Measurements from ENCODE around the gene IFITM10.

Gene IFITM10

DNA sequence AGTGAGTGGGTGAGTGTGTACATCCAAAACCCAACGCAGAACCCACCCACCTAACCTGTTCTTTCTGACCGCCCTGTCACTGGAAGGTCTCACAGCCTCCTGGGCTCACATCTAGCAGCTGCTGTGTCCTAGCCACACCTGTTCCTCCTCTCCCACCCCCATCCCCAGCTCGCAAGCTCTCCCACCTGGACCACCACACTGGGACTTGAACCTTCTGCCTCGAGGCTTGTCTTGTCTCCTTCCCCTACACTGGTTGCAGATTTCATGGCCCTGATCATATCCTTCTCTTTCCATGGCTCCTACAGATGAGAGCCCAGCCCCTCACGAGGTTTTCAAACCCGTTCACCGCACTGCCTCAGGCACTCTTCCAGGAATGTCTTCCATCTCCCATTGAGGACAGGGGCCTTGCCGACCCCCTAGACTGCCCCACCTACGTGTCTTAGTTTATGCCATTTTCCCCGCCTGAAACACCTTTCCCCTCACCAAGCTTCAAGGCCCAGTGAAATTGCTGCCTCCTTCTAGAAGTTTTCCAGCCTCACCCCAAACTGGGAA is 6.7 kb downstream of the IFITM10 start:
- Mint-ChIP-seq H3K36me3 (no peaks in the 10 kb centered on the region), H3K27ac (no peak overlapping the region), H3K4me3 (no peak overlapping the region), H3K9me3 (peaks cover 7% of the 10 kb centered on the region), H3K4me1 (peaks cover 8% of the 10 kb centered on the region), H3K27me3 (no peaks in the 10 kb centered on the region)
- ATAC-seq, result no peak

DNA sequence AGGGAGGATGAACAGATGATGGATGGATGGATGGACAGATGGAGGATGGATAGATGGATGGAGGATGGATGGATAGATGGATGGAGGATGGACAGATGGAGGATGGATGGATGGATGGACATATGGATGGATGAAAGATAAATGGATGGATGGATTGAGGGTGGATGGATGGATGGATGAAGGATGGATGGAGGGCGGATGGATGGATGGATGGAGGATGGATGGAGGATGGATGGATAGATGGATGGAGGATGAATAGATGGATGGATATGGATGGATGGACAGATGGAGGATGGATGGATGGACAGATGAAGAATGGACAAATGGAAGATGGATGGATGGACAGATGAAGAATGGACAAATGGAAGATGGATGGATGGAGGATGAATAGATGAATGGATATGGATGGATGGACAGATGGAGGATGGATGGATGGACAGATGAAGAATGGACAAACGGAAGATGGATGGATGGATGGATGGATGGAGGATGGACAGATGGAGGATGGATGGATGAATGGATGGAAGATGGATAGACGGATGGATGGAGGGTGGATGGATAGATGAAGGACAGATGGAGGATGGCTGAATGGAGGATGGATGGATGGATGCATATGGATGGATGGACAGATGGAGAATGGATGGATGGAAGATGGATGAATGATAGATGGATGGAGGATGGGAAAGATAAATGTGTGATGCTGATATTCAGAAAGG is 7.4 kb downstream of the IFITM10 start:
- Mint-ChIP-seq H3K36me3 (no peaks in the 10 kb centered on the region), H3K9me3 (peaks cover 10% of the 10 kb centered on the region), H3K4me1 (peaks cover 8% of the 10 kb centered on the region), H3K27ac (no peak overlapping the region), H3K4me3 (no peak overlapping the region), H3K27me3 (no peaks in the 10 kb centered on the region)
- ATAC-seq, result no peak

DNA sequence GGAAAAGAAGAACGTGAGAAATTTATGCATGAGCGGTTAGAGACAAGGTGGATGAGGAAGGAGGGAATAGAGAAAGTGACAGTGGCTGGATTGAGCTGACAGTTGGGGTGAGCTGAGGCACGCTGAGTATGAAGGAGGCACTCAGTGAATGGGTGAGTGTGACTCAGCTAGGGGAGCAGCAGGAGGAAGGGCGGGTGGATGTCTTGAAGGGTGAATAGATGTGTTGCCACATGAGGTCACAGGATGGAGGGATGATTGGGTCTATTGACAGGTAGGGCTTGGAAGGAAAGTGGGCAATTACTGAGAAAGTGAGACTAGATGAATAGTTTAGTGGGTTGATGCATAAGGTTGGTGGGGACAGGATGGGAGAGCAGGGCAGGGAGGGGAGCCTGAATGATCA is 8.0 kb downstream of the IFITM10 start:
- ATAC-seq, result no peak
- Mint-ChIP-seq H3K9me3 (peaks cover 14% of the 10 kb centered on the region), H3K27ac (no peak overlapping the region), H3K4me1 (peaks cover 8% of the 10 kb centered on the region), H3K36me3 (no peaks in the 10 kb centered on the region), H3K4me3 (no peak overlapping the region), H3K27me3 (no peaks in the 10 kb centered on the region)

DNA sequence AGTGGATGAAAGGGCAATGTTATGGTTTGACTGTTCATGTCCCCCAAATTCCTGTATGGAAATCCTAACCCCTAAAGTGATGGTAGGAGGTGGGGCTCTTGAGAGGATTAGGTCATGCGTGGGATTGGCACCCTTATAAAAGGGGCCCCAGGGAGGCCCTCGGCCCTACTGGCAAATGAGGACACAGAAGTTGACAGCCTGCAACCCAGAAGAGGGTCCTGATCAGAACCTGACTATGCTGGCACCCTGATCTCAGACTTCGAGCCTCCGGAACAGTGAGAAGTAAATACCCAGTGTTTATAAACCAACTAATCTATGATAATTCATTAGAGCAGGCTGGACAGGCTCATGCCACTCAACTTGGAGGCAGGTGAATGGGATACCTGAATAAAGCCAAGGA is 8.7 kb downstream of the IFITM10 start:
- Mint-ChIP-seq H3K4me3 (no peak overlapping the region), H3K4me1 (peaks cover 8% of the 10 kb centered on the region), H3K27ac (no peak overlapping the region), H3K9me3 (peaks cover 16% of the 10 kb centered on the region), H3K36me3 (peaks cover under 1% of the 10 kb centered on the region), H3K27me3 (no peaks in the 10 kb centered on the region)
- no peak for ATAC-seq

DNA sequence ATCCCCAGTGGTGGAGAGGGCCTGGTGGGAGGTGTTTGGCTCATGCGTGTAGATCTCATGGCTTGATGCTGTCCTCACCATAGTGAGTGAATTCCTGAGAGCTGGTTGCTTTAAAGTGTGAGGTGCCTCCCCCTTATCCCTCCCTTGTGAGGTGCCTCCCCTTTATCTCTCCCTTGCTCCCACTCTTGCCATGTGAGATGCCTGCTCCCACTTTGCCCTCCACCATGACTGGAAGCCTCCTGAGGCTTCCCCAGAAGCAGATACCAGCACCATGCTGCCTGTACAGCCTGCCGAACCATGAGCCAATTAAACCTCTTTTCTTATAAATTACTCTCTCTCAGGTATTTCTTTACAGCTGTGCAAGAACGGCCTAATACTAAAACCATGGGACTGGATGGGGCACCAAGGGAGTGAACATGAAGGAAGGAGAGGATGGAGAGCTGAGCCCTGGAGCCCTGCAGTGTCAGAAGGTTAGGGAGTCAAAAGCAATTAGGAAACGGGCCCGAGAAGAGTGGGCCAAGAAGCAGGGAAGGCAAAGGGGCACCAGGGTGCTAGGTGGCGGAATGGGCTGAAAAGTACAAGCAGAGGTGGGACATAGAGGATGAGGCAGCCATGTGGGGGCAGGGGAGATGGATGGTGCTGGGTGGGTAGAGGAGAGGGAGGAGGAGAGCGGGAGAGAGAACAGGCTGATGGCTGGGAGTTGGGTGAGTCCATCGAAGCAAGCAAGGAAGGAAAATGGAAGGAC is 9.4 kb downstream of the IFITM10 start:
- no peak overlapping the region for H3K27ac Mint-ChIP-seq
- ATAC-seq, result no peak
- H3K9me3 Mint-ChIP-seq, result peaks cover 21% of the 10 kb centered on the region
- peaks cover 8% of the 10 kb centered on the region for H3K4me1 Mint-ChIP-seq
- no peaks in the 10 kb centered on the region for H3K27me3 Mint-ChIP-seq
- no peak overlapping the region for H3K4me3 Mint-ChIP-seq
- H3K36me3 Mint-ChIP-seq, result peaks cover 9% of the 10 kb centered on the region

DNA sequence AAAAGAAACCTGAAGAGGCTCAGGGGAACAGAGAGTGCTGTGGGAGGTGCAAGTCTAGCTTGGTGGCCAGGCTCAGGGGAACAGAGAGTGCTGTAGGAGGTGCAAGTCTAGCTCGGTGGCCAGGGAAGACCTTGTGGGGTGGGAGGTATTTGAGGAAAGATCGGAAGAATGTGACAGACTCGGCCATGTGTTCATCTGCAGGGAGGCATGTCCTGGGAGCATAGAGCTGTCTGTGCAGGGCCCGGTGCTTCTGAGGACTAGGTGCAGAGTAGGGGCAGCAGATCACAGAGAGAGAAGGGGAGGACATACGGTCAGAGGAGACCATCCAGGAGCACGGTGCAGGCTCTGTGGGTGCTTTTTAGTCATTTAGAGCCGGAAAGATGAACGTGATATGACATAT is 10.8 kb downstream of the IFITM10 start:
- Mint-ChIP-seq H3K9me3 (peaks cover 22% of the 10 kb centered on the region), H3K27ac (no peak overlapping the region)

DNA sequence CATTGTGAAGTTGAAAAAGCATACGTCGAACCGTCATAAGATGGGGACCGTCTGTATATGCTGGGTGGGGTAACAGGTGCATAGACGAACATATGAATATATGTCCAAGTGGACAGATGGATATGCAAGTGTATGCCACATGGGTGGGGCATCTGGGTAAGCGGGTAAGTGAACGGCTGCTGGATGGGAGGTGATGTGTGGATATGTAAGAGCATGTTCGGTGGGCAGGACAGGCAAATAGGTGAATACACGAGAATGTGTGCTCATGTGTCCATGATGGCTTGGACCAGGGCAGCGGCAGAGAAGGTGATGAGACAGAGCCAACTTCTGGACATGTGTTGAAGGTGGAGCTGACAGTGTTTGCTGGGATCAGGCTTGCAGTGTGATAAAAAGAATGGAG is 12.0 kb downstream of the IFITM10 start:
- no peak for ATAC-seq
- no peak overlapping the region for H3K27ac Mint-ChIP-seq
- H3K4me3 Mint-ChIP-seq, result no peak overlapping the region
- peaks cover 10% of the 10 kb centered on the region for H3K36me3 Mint-ChIP-seq
- H3K4me1 Mint-ChIP-seq, result peaks cover 18% of the 10 kb centered on the region
- H3K27me3 Mint-ChIP-seq, result no peaks in the 10 kb centered on the region
- peaks cover 22% of the 10 kb centered on the region for H3K9me3 Mint-ChIP-seq

More for the DNA sequence above, 10.8 kb downstream of the IFITM10 start:
- ATAC-seq, result peak; percentile 62
- Mint-ChIP-seq H3K27me3 (no peaks in the 10 kb centered on the region), H3K4me1 (peaks cover 8% of the 10 kb centered on the region), H3K4me3 (no peak overlapping the region), H3K36me3 (peaks cover 10% of the 10 kb centered on the region)

DNA sequence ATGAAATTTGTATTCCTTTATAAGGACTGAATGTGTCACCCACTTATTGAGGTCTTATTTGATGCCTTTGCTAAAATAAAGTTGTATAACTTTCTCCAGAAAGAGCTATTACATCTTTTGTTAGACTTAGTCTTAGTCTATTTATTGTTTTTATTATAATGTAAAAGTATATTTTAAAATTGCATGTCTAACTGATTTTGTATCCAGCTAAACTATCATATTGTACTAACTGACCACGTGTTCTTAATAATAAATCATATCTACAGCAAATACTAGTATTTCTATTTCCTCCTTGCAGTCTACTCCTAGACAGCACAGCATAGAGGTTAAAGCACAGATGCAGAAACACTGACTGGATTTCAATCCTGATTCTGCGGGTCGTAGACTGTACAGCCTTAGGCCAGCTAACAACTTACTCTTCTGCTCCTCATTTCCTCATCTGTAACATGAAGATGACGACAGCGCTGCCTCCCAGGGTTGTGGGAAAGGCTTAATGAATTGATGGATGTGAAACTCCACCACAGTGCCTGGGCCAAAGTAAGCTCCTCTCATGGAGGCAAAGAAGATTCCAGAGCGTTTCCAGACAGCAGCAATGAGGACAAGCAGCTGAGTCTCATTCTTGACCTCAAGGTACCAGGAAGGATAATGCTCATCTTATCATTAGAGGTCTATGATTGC is 13.2 kb downstream of the IFITM10 start:
- peaks cover 22% of the 10 kb centered on the region for H3K9me3 Mint-ChIP-seq
- H3K4me1 Mint-ChIP-seq, result peaks cover 20% of the 10 kb centered on the region
- no peaks in the 10 kb centered on the region for H3K27me3 Mint-ChIP-seq
- no peak overlapping the region for H3K4me3 Mint-ChIP-seq
- peaks cover 10% of the 10 kb centered on the region for H3K36me3 Mint-ChIP-seq
- no peak for ATAC-seq
- no peak overlapping the region for H3K27ac Mint-ChIP-seq

DNA sequence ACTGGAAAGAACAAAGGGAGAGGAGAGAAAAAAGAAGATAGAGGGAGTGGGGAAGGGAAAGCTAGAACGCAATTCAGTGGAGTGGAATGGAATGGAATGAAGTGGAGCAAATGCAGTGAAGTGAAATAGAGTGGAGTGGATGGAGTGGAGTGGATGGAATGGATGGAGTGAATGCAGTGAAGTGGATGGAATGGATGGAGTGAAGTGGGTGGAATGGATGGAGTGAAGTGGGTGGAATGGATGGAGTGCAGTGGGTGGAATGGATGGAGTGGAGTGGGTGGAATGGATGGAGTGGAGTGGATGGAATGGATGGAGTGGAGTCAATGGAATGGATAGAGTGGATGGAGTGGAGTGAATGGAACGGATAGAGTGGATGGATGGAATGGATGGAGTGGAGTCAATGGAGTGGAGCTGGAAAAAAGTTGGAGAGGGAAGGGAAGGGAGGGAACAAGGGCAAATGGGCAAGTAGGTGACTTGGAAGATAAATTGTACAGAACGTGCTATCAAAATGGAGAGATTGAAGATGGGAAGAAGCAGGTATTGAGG is 13.9 kb downstream of the IFITM10 start:
- no peak for ATAC-seq
- Mint-ChIP-seq H3K27ac (no peak overlapping the region), H3K4me1 (peaks cover 26% of the 10 kb centered on the region), H3K4me3 (no peak overlapping the region), H3K9me3 (peaks cover 24% of the 10 kb centered on the region), H3K27me3 (no peaks in the 10 kb centered on the region), H3K36me3 (peaks cover 10% of the 10 kb centered on the region)

DNA sequence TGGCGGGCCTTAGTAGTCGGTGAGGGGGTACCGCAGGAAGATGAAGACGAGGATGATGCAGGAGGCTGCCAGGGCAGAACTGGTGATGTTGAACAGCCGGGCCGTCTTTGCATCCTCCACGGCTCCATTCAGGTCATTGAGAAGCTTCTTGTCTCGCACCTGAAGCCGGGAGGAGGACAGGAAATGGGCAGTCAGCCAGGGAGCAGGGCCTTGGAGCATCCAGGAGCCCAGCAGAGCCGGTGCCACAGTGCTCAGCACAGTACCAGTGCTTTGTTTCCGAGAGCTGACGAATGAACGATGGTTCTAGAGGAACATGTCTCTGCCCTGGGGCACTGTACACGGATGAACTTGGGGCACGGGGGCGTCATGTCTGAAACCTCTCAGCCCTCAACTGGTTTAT is 15.1 kb downstream of the IFITM10 start:
- Mint-ChIP-seq H3K27ac (no peak overlapping the region), H3K9me3 (peaks cover 31% of the 10 kb centered on the region), H3K4me1 (peaks cover 39% of the 10 kb centered on the region), H3K4me3 (no peak overlapping the region), H3K27me3 (no peaks in the 10 kb centered on the region), H3K36me3 (peaks cover 10% of the 10 kb centered on the region)
- ATAC-seq, result no peak

DNA sequence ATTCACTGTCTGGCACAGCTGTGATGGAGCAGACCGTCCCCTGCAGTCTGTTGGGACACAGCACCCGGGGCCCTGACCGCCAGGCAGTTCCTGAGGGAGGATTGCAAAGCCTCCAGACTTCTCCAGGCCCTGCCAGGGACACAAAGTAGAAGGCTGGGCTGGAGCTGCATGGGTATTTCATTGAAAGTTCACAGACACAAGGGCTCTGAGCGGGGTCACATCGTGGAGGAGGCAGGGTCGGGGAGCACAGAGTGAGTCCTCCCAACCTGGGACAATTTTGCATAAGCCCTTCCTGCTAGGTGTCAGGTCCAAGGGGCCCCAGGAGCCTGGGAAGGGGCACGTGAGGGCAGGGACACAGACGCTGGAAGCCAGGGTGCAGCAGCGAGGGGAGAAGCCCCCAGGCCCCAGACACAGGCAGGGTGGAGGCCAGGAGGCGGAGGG is 15.7 kb downstream of the IFITM10 start:
- Mint-ChIP-seq H3K4me3 (no peak overlapping the region), H3K4me1 (peaks cover 44% of the 10 kb centered on the region), H3K27me3 (no peaks in the 10 kb centered on the region), H3K9me3 (peaks cover 31% of the 10 kb centered on the region), H3K27ac (no peak overlapping the region), H3K36me3 (peaks cover 10% of the 10 kb centered on the region)
- ATAC-seq, result no peak

DNA sequence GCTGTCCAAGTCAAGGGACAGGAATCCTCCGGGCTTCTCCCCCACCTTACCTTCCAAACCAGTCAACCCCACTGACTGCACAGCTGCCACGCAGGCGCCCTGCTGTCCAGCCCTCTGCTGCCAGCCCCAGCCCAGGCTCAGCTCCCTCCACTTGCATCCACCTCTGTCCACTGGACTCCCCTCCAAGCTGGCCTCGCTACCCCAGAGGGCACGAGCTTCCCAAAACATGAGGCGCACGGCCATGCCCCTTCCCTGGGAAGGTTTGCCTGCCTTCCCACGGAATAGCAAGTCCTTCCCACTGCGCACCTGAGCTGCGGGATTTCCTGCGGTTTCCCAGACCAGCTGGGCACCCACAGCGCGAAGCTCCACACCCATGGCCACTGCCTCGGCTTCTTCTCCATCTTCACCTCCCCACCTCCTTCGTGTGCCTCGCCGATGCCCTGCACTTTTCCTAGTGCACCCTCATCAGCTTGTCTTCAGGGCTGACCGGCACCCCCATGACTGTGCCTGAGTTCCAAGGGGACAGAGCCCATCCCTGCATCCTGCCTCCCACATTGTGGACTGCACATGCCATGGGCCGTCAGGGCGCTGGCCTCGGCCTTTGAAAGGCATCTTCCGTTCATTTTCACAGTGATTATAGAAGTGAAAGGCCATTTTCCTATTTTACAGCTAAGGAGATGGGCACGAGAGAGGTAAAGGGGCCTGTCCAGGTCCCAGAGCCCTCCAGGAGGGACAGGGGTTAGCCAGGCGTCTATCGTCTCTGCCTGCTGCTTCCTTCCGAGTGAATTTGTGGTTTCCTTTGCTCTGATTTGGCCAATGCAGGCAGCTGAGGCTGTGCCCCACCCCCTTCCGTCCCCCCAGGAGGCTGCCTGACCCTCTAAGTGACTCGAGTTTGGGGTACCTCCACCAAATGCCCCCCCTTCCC is 16.4 kb downstream of the IFITM10 start:
- Mint-ChIP-seq H3K36me3 (peaks cover 10% of the 10 kb centered on the region), H3K27me3 (no peaks in the 10 kb centered on the region), H3K9me3 (peaks cover 31% of the 10 kb centered on the region), H3K4me3 (no peak overlapping the region), H3K4me1 (peaks cover 44% of the 10 kb centered on the region), H3K27ac (no peak overlapping the region)
- no peak for ATAC-seq

DNA sequence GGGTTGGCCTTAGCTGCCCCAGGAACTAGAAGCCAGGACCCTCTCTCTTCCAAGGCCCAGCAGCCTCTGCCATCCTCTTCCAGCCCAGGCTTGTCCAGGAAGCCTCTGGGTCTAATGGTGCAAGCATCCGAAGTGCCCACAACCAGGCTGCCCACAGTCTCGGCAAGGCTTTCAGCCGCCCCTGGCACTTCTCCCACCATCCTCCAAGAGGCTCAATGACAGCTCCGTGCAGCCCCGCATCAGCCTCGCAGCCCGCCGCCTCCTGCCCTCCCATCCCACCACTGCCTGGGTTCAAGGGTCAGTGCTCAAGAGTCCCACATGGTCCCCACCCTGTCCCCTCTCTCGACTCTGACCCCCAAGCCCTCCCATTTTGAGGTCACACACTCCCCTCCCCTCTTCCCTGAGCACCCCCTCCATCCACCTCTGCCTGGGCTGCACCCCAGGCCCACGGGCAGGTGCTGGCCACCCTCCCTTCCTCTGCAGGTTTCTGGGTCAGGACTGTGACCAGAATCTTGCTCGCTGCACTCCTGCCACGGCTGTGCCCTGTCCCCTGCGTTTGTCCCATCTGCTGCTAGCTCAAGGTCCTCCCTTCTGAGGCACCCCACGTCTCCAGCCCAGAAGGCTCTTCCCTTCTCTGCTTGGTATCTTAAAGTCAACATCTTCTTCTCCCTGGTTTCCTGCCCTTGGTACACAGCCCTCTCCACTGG is 17.2 kb downstream of the IFITM10 start:
- H3K27me3 Mint-ChIP-seq, result no peaks in the 10 kb centered on the region
- peaks cover 52% of the 10 kb centered on the region for H3K4me1 Mint-ChIP-seq
- no peak for ATAC-seq
- peaks cover 28% of the 10 kb centered on the region for H3K9me3 Mint-ChIP-seq
- H3K4me3 Mint-ChIP-seq, result no peak overlapping the region
- no peak overlapping the region for H3K27ac Mint-ChIP-seq
- peaks cover 10% of the 10 kb centered on the region for H3K36me3 Mint-ChIP-seq
